Measurements from ENCODE around the gene MAGEC3. TPM values are rescaled to one million over a fixed set of nuclear protein-coding genes. Genes with fewer than 3 reads are reported as not detected.

The MAGEC3 gene
- total RNA-seq, 3 donors from 2014 or later, result 0.44 TPM; not detected in 2

- TF ChIP-seq POLR2A (IDR thresholded peaks at IDR 0.05), result no peak
- TF ChIP-seq POLR2AphosphoS5 (IDR thresholded peaks at IDR 0.05), result no peak
- TF ChIP-seq CTCF (IDR thresholded peaks at IDR 0.05), result no peak
- Histone ChIP-seq H3K36me3 (no peaks in the 10 kb centered on the region), H3K4me1 (no peaks in the 10 kb centered on the region), H3K27me3 (no peaks in the 10 kb centered on the region), H3K27ac (no peak overlapping the region), H3K9me3 (no peaks in the 10 kb centered on the region), H3K4me3 (no peak overlapping the region)
- intact Hi-C loops (cut with DNase I; ENCODE audit: low total_unique reads), result no loop called here
- DNase-seq (ENCODE audit: low spot score in 2 of 2), result no peak
Observed at GRCh38 chrX:141941234-141941633, 103.1 kb downstream of the MAGEC3 start.

- Histone ChIP-seq H3K4me1 (no peaks in the 10 kb centered on the region), H3K27me3 (no peaks in the 10 kb centered on the region), H3K4me3 (no peak overlapping the region), H3K27ac (no peak overlapping the region), H3K36me3 (no peaks in the 10 kb centered on the region), H3K9me3 (no peaks in the 10 kb centered on the region)
- intact Hi-C loops (cut with DNase I; ENCODE audit: low total_unique reads), result no loop called here
- no peak for DNase-seq (ENCODE audit: low spot score in 2 of 2)
- no peak for TF ChIP-seq POLR2A (IDR thresholded peaks at IDR 0.05)
- no peak for TF ChIP-seq POLR2AphosphoS5 (IDR thresholded peaks at IDR 0.05)
- TF ChIP-seq CTCF (IDR thresholded peaks at IDR 0.05), result no peak
Observed at GRCh38 chrX:141945426-141945825, 107.3 kb downstream of the MAGEC3 start.

GRCh38 chrX:141947350-141947749, 109.2 kb downstream of the MAGEC3 start:
- no peak overlapping the region for H3K4me3 ChIP-seq
- intact Hi-C loops (cut with DNase I; ENCODE audit: low total_unique reads), result no loop called here
- no peaks in the 10 kb centered on the region for H3K36me3 ChIP-seq
- no peaks in the 10 kb centered on the region for H3K27me3 ChIP-seq
- no peak for DNase-seq (ENCODE audit: low spot score in 2 of 2)
- no peak for TF ChIP-seq CTCF (IDR thresholded peaks at IDR 0.05)
- TF ChIP-seq POLR2A (IDR thresholded peaks at IDR 0.05), result no peak
- no peak for TF ChIP-seq POLR2AphosphoS5 (IDR thresholded peaks at IDR 0.05)
- H3K4me1 ChIP-seq, result no peaks in the 10 kb centered on the region
- no peak overlapping the region for H3K27ac ChIP-seq
- no peaks in the 10 kb centered on the region for H3K9me3 ChIP-seq

Other genes starting within 250 kb of the MAGEC3 start
- gene SPANXA2, start 248.6 kb upstream of the MAGEC3 start, total RNA-seq, result not detected
- not detected for gene SPANXD, start 139.6 kb upstream of the MAGEC3 start, total RNA-seq
- gene MAGEC1, start 65.6 kb downstream of the MAGEC3 start, total RNA-seq, result not detected

Data from breast epithelium (tissue), 4 donors.